Esophagus squamous epithelium (tissue), 4 donors: ENCODE data around the gene CBFA2T3.

Experiments
- POLR2A ChIP-seq, 4 donors: fragments of 450-650 bp; IDR thresholded peaks; one replicate each; pipeline ENCODE4 v1.6.1; 2017; ENCODE audit warnings: antibody characterized with exemption in 4 of 4, mild to moderate bottlenecking in 4 of 4, moderate library complexity in 3 of 4
- TF ChIP-seq, protein P1 (sequence below), 6 experiments: fragments of 450-650 bp in 4 of 6; fragments of 200-600 bp in 2 of 6; sonication (generic) in 2 of 6; IDR thresholded peaks; one replicate each; pipeline ENCODE4 v1.5.1; 2016 to 2019; ENCODE audit warnings: antibody characterized with exemption in 6 of 6, mild to moderate bottlenecking in 4 of 6, moderate library complexity in 4 of 6

DNA sequence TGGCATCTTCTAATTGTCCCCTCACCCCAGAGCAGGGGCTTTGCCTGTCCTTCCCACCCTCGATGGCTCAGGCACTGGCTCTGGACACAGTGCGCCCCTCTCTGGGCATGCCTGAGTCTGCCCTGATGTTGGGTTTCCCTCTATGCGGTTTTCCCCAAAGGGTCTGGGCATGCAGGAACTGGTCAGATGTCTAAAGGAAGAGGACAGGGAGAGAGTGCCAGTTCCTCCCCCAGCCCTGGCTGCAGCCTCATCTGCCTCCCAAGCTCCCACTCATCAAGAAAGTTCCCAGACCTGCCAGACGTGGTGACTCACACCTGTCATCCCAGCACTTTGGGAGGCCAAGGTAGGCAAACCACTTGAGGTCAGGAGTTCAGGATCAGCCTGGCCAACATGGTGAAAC, 69.2 kb downstream of the CBFA2T3 start:
- TF ChIP-seq, protein P1, sequence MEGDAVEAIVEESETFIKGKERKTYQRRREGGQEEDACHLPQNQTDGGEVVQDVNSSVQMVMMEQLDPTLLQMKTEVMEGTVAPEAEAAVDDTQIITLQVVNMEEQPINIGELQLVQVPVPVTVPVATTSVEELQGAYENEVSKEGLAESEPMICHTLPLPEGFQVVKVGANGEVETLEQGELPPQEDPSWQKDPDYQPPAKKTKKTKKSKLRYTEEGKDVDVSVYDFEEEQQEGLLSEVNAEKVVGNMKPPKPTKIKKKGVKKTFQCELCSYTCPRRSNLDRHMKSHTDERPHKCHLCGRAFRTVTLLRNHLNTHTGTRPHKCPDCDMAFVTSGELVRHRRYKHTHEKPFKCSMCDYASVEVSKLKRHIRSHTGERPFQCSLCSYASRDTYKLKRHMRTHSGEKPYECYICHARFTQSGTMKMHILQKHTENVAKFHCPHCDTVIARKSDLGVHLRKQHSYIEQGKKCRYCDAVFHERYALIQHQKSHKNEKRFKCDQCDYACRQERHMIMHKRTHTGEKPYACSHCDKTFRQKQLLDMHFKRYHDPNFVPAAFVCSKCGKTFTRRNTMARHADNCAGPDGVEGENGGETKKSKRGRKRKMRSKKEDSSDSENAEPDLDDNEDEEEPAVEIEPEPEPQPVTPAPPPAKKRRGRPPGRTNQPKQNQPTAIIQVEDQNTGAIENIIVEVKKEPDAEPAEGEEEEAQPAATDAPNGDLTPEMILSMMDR (IDR thresholded peaks at IDR 0.05) = no peak
- no peak for TF ChIP-seq POLR2A (IDR thresholded peaks at IDR 0.05)
